Upper lobe of left lung (tissue), 6 donors: ENCODE data around the gene TRMT61B. TPM values are rescaled to one million over a fixed set of nuclear protein-coding genes. Genes with fewer than 3 reads are reported as not detected.

Experiments used
- ATAC-seq, 2 donors: fragments of 200-7000 bp; cut with Tn5 transposase; one replicate each; pipeline ENCODE4 v1.9.1; 2022; ENCODE audit warnings: mild to moderate bottlenecking in 2 of 2, moderate library complexity in 2 of 2; ENCODE audit not compliant: low FRiP score in 2 of 2
- DNase-seq, 2 donors: peaks; one replicate each; pipeline ENCODE4 v3.0.0-alpha.2; 2019 to 2020
- H3K27ac ChIP-seq, 4 donors: fragments of 200-600 bp; sonication (generic); one replicate each; pipeline ENCODE4 v1.5.1; 2016 to 2019
- H3K27me3 ChIP-seq, 4 donors: fragments of 200-600 bp; sonication (generic); one replicate each; pipeline ENCODE4 v1.5.1; 2017 to 2019
- H3K36me3 ChIP-seq, 4 donors: fragments of 200-600 bp; sonication (generic); one replicate each; pipeline ENCODE4 v1.5.1; 2016 to 2019
- H3K4me1 ChIP-seq, 4 donors: fragments of 200-600 bp; sonication (generic); one replicate each; pipeline ENCODE4 v1.5.1; 2018 to 2019
- H3K4me3 ChIP-seq, 4 donors: fragments of 200-600 bp; sonication (generic); one replicate each; pipeline ENCODE4 v1.5.1; 2017 to 2019; ENCODE audit warnings: mild to moderate bottlenecking in 2 of 4, moderate library complexity in 1 of 4
- H3K9me3 ChIP-seq, 4 donors: fragments of 200-600 bp; sonication (generic); one replicate each; pipeline ENCODE4 v1.5.1; 2018 to 2019
- CTCF ChIP-seq, 6 experiments: fragments of 450-650 bp in 4 of 6; fragments of 200-600 bp in 2 of 6; sonication (generic) in 2 of 6; IDR thresholded peaks; one replicate each; pipeline ENCODE4 v1.5.1; 2016 to 2019; ENCODE audit warnings: antibody characterized with exemption in 6 of 6
- EP300 ChIP-seq, 4 donors: sonication (generic); formaldehyde crosslinking; IDR thresholded peaks; one replicate each; pipeline ENCODE4 v1.5.1; 2017; ENCODE audit warnings: antibody characterized with exemption in 4 of 4, control low read depth in 2 of 4
- POLR2A ChIP-seq, 4 donors: fragments of 450-650 bp; IDR thresholded peaks; one replicate each; pipeline ENCODE4 v1.5.1; 2016 to 2017; ENCODE audit warnings: antibody characterized with exemption in 4 of 4, mild to moderate bottlenecking in 2 of 4
- POLR2AphosphoS5 ChIP-seq, 2 donors: sonication (generic); formaldehyde crosslinking; IDR thresholded peaks; one replicate each; pipeline ENCODE4 v1.5.1; 2017; ENCODE audit warnings: antibody characterized with exemption in 2 of 2
- WGBS, 2 donors: methylation state at CpG; one replicate each; pipeline ENCODE4 v1.1.5; 2017 to 2018; 5-methylcytosine and 5-hydroxymethylcytosine counted together
- total RNA-seq, 6 donors: library from RNA; depleted of rRNA in 4 of 6; stranded (reverse); fragments of >200 nt in 4 of 6; gene quantifications; one replicate each; pipeline versions ENCODE4 v1.1.0 to v1.2.1, GENCODE V29; 2016 to 2021
- donor health status: DM: no; HTN: no; CAD: no; lungs with moderate emphysema.
- donor health status: DM: no; HTN: yes; CAD: no; lungs with severe emphysema.

Gene TRMT61B
- total RNA-seq: 10 to 100 TPM in 2 of 6 donors, 1 to 10 TPM in 4; 7.9 to 12.5 (median 9.7) TPM

DNA sequence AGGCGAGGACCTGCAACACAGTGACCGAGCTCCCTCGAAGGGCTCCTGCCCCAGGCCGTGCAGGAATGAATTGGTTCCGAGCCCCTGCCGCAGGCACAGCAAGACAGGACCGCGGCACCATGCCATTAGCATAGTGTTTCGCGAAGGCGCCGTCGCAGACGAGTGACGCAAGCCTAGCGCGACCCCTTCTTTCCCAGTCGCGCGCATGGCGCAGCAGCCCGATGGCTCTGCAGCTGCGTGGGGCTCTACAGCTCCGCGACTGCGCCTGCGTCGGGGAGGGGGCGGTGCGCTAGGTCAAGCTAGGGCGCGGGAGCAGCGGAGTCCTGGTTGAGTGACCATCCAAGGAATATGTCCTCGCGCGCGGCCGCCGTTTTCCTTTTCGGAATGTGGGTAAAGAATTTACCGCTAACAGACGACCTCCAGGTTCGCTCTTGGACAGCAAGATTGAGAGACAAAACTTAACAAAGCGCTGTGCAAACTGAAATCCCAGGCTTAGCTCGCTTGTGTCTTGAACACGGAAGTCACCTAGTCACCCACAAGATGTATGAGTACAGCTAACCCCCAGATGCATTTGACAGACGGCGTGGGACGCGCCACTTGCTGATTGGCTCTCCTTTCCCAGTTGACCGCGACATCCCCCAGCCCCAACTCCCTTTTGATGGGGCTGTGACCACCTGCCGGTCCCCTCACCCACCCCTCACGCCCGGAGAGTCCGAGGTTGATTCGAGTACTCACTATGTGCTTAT is at the start of gene TRMT61B:
TRMT61B (minus strand) TSS at position 164 of the 746 bp plus-strand sequence; CDS start at position 132, 32 bp downstream.
- H3K27ac ChIP-seq: peak within 1 kb of the TSS; percentile 73 to 83 (median 82)
- WGBS, 2 donors: 0 to 1% methylated on average over 15 to 47 of the region's 57 CpGs
- peaks cover 25 to 31% (median 28%) of the 10 kb centered on the region in 4 donors for H3K4me1 ChIP-seq
- H3K4me3 ChIP-seq: peak within 1 kb of the TSS; percentile 74 to 99 (median 96)
- H3K9me3 ChIP-seq: no peaks in the 10 kb centered on the region
- TF ChIP-seq CTCF (IDR thresholded peaks at IDR 0.05): peak in 1 of 6 experiments; percentile 45
- TF ChIP-seq EP300 (IDR thresholded peaks at IDR 0.05): no peak
- peak; percentile 91 to 97 for TF ChIP-seq POLR2AphosphoS5 (IDR thresholded peaks at IDR 0.05)
- TF ChIP-seq POLR2A (IDR thresholded peaks at IDR 0.05): peak in 3 of 4 donors; percentile 77 to 86 (median 80)
- H3K27me3 ChIP-seq: no peaks in the 10 kb centered on the region
- no peaks in the 10 kb centered on the region for H3K36me3 ChIP-seq
- DNase-seq (peak; percentile 96 to 100), ATAC-seq (peak; percentile 100)

- Histone ChIP-seq H3K9me3 (no peaks in the 10 kb centered on the region), H3K4me3 (no peak overlapping the region), H3K4me1 (no peaks in the 10 kb centered on the region), H3K27me3 (no peaks in the 10 kb centered on the region), H3K36me3 (peaks cover 6 to 79% (median 23%) of the 10 kb centered on the region in 4 donors), H3K27ac (no peak overlapping the region)
- WGBS, 2 donors: 97% methylated on average over 1 of the region's 1 CpG
- no peak for ATAC-seq
- TF ChIP-seq POLR2AphosphoS5 (IDR thresholded peaks at IDR 0.05) (no peak), EP300 (IDR thresholded peaks at IDR 0.05) (no peak), CTCF (IDR thresholded peaks at IDR 0.05) (no peak), POLR2A (IDR thresholded peaks at IDR 0.05) (no peak)
- no peak for DNase-seq
These were observed 45.8 kb upstream of the TRMT61B start for GRCh38 chr2:28915939-28916338.

GRCh38 chr2:28909655-28910353 is 39.7 kb upstream of the TRMT61B start:
- DNase-seq: no peak
- H3K4me1 ChIP-seq: peaks cover 0 to 4% (median 0%) of the 10 kb centered on the region in 4 donors
- H3K4me3 ChIP-seq: no peak overlapping the region
- no peaks in the 10 kb centered on the region for H3K27me3 ChIP-seq
- no peak for ATAC-seq
- no peak for TF ChIP-seq EP300 (IDR thresholded peaks at IDR 0.05)
- no peaks in the 10 kb centered on the region for H3K9me3 ChIP-seq
- H3K27ac ChIP-seq: no peak overlapping the region
- WGBS, 2 donors: 86 to 91% methylated on average over 6 of the region's 6 CpGs
- H3K36me3 ChIP-seq: peaks cover 8 to 89% (median 41%) of the 10 kb centered on the region in 4 donors

DNA sequence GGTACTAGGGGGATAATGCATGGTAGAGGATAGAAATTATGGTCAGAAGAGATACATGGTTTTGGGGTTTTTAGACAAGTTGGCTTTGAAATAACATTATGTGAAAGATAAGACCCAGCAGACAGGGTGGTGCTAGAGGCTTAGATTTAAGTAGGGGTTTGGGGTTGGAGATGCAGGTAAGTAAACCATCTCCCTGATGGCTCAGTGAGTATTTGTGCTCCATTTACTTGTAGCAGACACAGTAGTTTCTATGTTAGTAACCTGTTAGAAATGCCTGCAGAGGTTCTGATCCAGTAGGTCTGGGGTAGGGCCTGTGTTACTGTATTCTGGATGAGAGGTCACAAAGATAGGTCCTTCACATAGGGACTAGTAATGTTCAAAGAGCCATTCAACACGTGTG is 38.1 kb upstream of the TRMT61B start:
- 0% methylated on average over 1 of the region's 1 CpG; no CpG with 5 or more reads in 1 of the 2 donors for WGBS, 2 donors
- peaks cover 0 to 12% (median 11%) of the 10 kb centered on the region in 4 donors for H3K4me1 ChIP-seq
- TF ChIP-seq CTCF (IDR thresholded peaks at IDR 0.05) (no peak), POLR2AphosphoS5 (IDR thresholded peaks at IDR 0.05) (no peak), EP300 (IDR thresholded peaks at IDR 0.05) (no peak), POLR2A (IDR thresholded peaks at IDR 0.05) (no peak)
- no peak overlapping the region for H3K27ac ChIP-seq
- H3K9me3 ChIP-seq: no peaks in the 10 kb centered on the region
- H3K4me3 ChIP-seq: no peak overlapping the region
- DNase-seq (no peak), ATAC-seq (no peak)
- H3K36me3 ChIP-seq: peaks cover 3 to 81% (median 29%) of the 10 kb centered on the region in 4 donors
- H3K27me3 ChIP-seq: no peaks in the 10 kb centered on the region

- Histone ChIP-seq H3K4me3 (no peak overlapping the region), H3K27me3 (no peaks in the 10 kb centered on the region), H3K4me1 (peaks cover 0 to 12% (median 11%) of the 10 kb centered on the region in 4 donors), H3K27ac (no peak overlapping the region), H3K36me3 (peaks cover 2 to 81% (median 34%) of the 10 kb centered on the region in 4 donors), H3K9me3 (no peaks in the 10 kb centered on the region)
- DNase-seq (no peak), ATAC-seq (no peak)
- TF ChIP-seq EP300 (IDR thresholded peaks at IDR 0.05) (no peak), POLR2AphosphoS5 (IDR thresholded peaks at IDR 0.05) (no peak), CTCF (IDR thresholded peaks at IDR 0.05) (no peak), POLR2A (IDR thresholded peaks at IDR 0.05) (no peak)
- WGBS, 2 donors: 93% methylated on average over 2 of the region's 2 CpGs
These were observed 36.7 kb upstream of the TRMT61B start for GRCh38 chr2:28906821-28907220.
